ENCODE measurements around the gene CBX2.

Gene CBX2

GRCh38 chr17:79831265-79832217 lies 53.6 kb downstream of the CBX2 start:
- no peak for DNase-seq

- no peak for DNase-seq
Measured at GRCh38 chr17:79832218-79833109, 54.5 kb downstream of the CBX2 start.

GRCh38 chr17:79833110-79833450 lies 55.1 kb downstream of the CBX2 start:
- DNase-seq: no peak

GRCh38 chr17:79833744-79834564 lies 56.0 kb downstream of the CBX2 start:
- DNase-seq: no peak

- DNase-seq: peak; percentile 38
Measured at GRCh38 chr17:79834565-79835469, 56.9 kb downstream of the CBX2 start.

GRCh38 chr17:79835470-79835899 lies 57.5 kb downstream of the CBX2 start:
- DNase-seq: no peak

GRCh38 chr17:79835953-79836509 lies 58.1 kb downstream of the CBX2 start:
- DNase-seq: no peak

GRCh38 chr17:79836510-79836971 lies 58.6 kb downstream of the CBX2 start:
- DNase-seq: no peak

- DNase-seq: peak; percentile 67
Measured at GRCh38 chr17:79836972-79837887, 59.3 kb downstream of the CBX2 start.
